ENCODE results near the gene PDGFC. TPM values are rescaled to one million over a fixed set of nuclear protein-coding genes. Genes with fewer than 3 reads are reported as not detected.

The PDGFC gene
- total RNA-seq, 1 experiment from 2014 or later = 14.5 TPM

DNA sequence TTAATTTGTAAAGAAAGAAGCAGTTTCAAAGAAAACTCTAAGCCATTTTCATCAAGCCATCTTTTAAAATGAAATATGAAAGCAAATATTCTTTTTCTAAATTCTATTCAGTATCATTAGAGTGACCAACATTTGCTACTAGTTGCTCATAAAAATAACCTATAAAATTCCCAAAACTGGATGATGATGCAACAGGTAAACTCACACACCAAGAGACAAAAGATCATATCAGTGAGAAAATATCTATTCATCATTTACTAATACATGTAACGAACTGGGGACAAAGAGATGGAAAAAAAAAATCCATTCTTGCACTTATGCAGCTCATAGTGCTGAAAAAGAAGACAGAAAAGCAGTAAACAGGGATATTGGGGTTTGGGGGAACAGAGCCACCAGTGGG is 48.1 kb downstream of the PDGFC start:
- H3K4me3 ChIP-seq (ENCODE audit: low read depth in 2 of 2, low read length in 2 of 2) = no peak overlapping the region
- H3K4me1 ChIP-seq (ENCODE audit: control insufficient read depth, insufficient read depth, low read length) = no peaks in the 10 kb centered on the region
- TF ChIP-seq REST (IDR thresholded peaks at IDR 0.05; ENCODE audit: insufficient read depth in 1 of 2, low read depth in 2 of 2, low read length in 1 of 2) = no peak
- DNase-seq (ENCODE audit: low read depth, low spot score) (no peak), ATAC-seq (no peak)
- no peaks in the 10 kb centered on the region for H3K36me3 ChIP-seq (ENCODE audit: control insufficient read depth, insufficient read depth, low read length)
- POLR2A ChIA-PET = no interaction called here
- H3K27ac ChIP-seq (ENCODE audit: low read length) = no peak overlapping the region
- no peaks in the 10 kb centered on the region for H3K9me3 ChIP-seq (ENCODE audit: control insufficient read depth, insufficient read depth, low read depth, low read length)
- CTCF ChIA-PET = no interaction called here
- H3K27me3 ChIP-seq (ENCODE audit: control insufficient read depth, insufficient read depth, low read length) = no peaks in the 10 kb centered on the region
- intact Hi-C loops (cut with micrococcal nuclease; ENCODE audit: unreplicated experiment) = no loop called here
- BruUV-seq (replicated peaks) = no TSS peak
- in situ Hi-C loops (cut with HindIII; ENCODE audit: low pct_unique_long_range_greater_than_20kb, low sequenced_read_pairs) = no loop called here

DNA sequence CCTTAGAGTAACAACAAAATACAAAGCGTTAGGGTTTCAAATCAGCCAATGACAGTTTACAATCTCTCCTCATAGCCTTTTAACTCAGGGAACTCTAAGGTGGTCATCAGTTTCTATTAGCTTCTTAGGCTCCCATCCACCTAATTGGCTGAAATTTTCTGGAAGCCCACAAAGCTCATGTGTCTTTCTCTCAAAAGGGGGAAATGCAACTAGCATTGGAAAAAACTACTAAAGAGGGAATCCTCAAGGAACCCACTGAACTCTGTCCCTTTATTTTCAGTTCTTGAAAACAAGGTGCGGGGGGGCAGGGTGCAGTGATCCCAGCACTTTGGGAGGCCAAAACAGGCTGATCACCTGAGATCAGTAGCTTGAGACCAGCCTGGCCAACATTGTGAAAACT is 56.4 kb downstream of the PDGFC start:
- Histone ChIP-seq H3K36me3 (ENCODE audit: control insufficient read depth, insufficient read depth, low read length) (no peaks in the 10 kb centered on the region), H3K9me3 (ENCODE audit: control insufficient read depth, insufficient read depth, low read depth, low read length) (no peaks in the 10 kb centered on the region), H3K27me3 (ENCODE audit: control insufficient read depth, insufficient read depth, low read length) (no peaks in the 10 kb centered on the region), H3K27ac (ENCODE audit: low read length) (no peak overlapping the region), H3K4me3 (ENCODE audit: low read depth in 2 of 2, low read length in 2 of 2) (no peak overlapping the region), H3K4me1 (ENCODE audit: control insufficient read depth, insufficient read depth, low read length) (no peaks in the 10 kb centered on the region)
- POLR2A ChIA-PET = no interaction called here
- CTCF ChIA-PET = no interaction called here
- in situ Hi-C loops (cut with HindIII; ENCODE audit: low pct_unique_long_range_greater_than_20kb, low sequenced_read_pairs) (no loop called here), intact Hi-C loops (cut with micrococcal nuclease; ENCODE audit: unreplicated experiment) (no loop called here)
- TF ChIP-seq POLR2AphosphoS5 (IDR thresholded peaks at IDR 0.05; ENCODE audit: low read depth, low read length) (no peak), TCF7L2 (IDR thresholded peaks at IDR 0.05; ENCODE audit: low read depth, low read length) (no peak), CTCF (IDR thresholded peaks at IDR 0.05) (no peak), REST (IDR thresholded peaks at IDR 0.05; ENCODE audit: insufficient read depth in 1 of 2, low read depth in 2 of 2, low read length in 1 of 2) (no peak), SIN3A (IDR thresholded peaks at IDR 0.05; ENCODE audit: borderline replicate concordance, insufficient read depth, low read depth, low read length) (no peak)
- DNase-seq (ENCODE audit: low read depth, low spot score) = no peak
- ATAC-seq = no peak
- BruUV-seq (replicated peaks) = no TSS peak

Measured in Panc1 (cell line).